Measurements from ENCODE around the gene GPR32. TPM values are rescaled to one million over a fixed set of nuclear protein-coding genes. Genes with fewer than 3 reads are reported as not detected.
"Not testable (repeated sequence)": the region's sequence is repeated elsewhere in the genome, so short reads cannot be mapped to it uniquely, and the experiment has no call there.

The GPR32 gene
- not detected for polyA plus RNA-seq (2012; ENCODE audit: insufficient read depth, insufficient read length)

- not testable (repeated sequence) for H3K4me3 ChIP-seq (ENCODE audit: low read length); DNase-seq (ENCODE audit: low read depth, low spot score)
Measured at GRCh38 chr19:50770164-50770563, at the start of gene GPR32. GPR32 (plus strand) TSS chr19:50770464; CDS start chr19:50770601, 137 bp downstream.

GRCh38 chr19:50720921-50721381, 49.3 kb upstream of the GPR32 start:
- H3K4me3 ChIP-seq (ENCODE audit: low read length) = no peak overlapping the region
- DNase-seq (ENCODE audit: low read depth, low spot score) = peak; percentile 77

- no peak overlapping the region for H3K4me3 ChIP-seq (ENCODE audit: low read length)
- DNase-seq (ENCODE audit: low read depth, low spot score) = no peak
Measured at GRCh38 chr19:50721441-50722137, 48.7 kb upstream of the GPR32 start.

- DNase-seq (ENCODE audit: low read depth, low spot score) = no peak
- peak overlapping the region; percentile 76 for H3K4me3 ChIP-seq (ENCODE audit: low read length)
Measured at GRCh38 chr19:50722201-50723013, 47.9 kb upstream of the GPR32 start.

GRCh38 chr19:50723069-50723468, 47.2 kb upstream of the GPR32 start, which contains the start of gene CLEC11A:
CLEC11A (plus strand) TSS chr19:50723364; CDS start chr19:50723526, 162 bp downstream.
- peak within 1 kb of the TSS; percentile 76 for H3K4me3 ChIP-seq (ENCODE audit: low read length)
- DNase-seq (ENCODE audit: low read depth, low spot score) = peak; percentile 63

- peak overlapping the region; percentile 76 for H3K4me3 ChIP-seq (ENCODE audit: low read length)
- no peak for DNase-seq (ENCODE audit: low read depth, low spot score)
Measured at GRCh38 chr19:50723735-50724521, 46.3 kb upstream of the GPR32 start.

- peak; percentile 98 for DNase-seq (ENCODE audit: low read depth, low spot score)
- peak overlapping the region; percentile 78 for H3K4me3 ChIP-seq (ENCODE audit: low read length)
Measured at GRCh38 chr19:50724522-50725217, 45.6 kb upstream of the GPR32 start.

- no peak for DNase-seq (ENCODE audit: low read depth, low spot score)
- peak overlapping the region; percentile 78 for H3K4me3 ChIP-seq (ENCODE audit: low read length)
Measured at GRCh38 chr19:50725218-50725910, 44.9 kb upstream of the GPR32 start.

- peak overlapping the region; percentile 78 for H3K4me3 ChIP-seq (ENCODE audit: low read length)
Measured at GRCh38 chr19:50725911-50726230, 44.4 kb upstream of the GPR32 start.

GRCh38 chr19:50728084-50728737, 42.1 kb upstream of the GPR32 start:
- DNase-seq (ENCODE audit: low read depth, low spot score) = no peak
- H3K4me3 ChIP-seq (ENCODE audit: low read length) = no peak overlapping the region

More at GRCh38 chr19:50725911-50726230, 44.4 kb upstream of the GPR32 start:
- DNase-seq (ENCODE audit: low read depth, low spot score) = no peak

GRCh38 chr19:50729894-50730293, 40.4 kb upstream of the GPR32 start:
- peak; percentile 60 for DNase-seq (ENCODE audit: low read depth, low spot score)

GRCh38 chr19:50735869-50736268, 34.4 kb upstream of the GPR32 start:
- H3K4me3 ChIP-seq (ENCODE audit: low read length) = no peak overlapping the region
- DNase-seq (ENCODE audit: low read depth, low spot score) = no peak

More at GRCh38 chr19:50729894-50730293, 40.4 kb upstream of the GPR32 start:
- no peak overlapping the region for H3K4me3 ChIP-seq (ENCODE audit: low read length)

GRCh38 chr19:50736338-50736737, 33.9 kb upstream of the GPR32 start:
- DNase-seq (ENCODE audit: low read depth, low spot score) = no peak
- H3K4me3 ChIP-seq (ENCODE audit: low read length) = no peak overlapping the region

- no peak overlapping the region for H3K4me3 ChIP-seq (ENCODE audit: low read length)
- DNase-seq (ENCODE audit: low read depth, low spot score) = no peak
Measured at GRCh38 chr19:50739132-50739913, 30.9 kb upstream of the GPR32 start.

GRCh38 chr19:50739914-50740426, 30.3 kb upstream of the GPR32 start:
- DNase-seq (ENCODE audit: low read depth, low spot score) = no peak
- no peak overlapping the region for H3K4me3 ChIP-seq (ENCODE audit: low read length)

- DNase-seq (ENCODE audit: low read depth, low spot score) = no peak
- H3K4me3 ChIP-seq (ENCODE audit: low read length) = no peak overlapping the region
Measured at GRCh38 chr19:50741179-50741933, 28.9 kb upstream of the GPR32 start.
